ENCODE data around the gene C3orf70. TPM values are rescaled to one million over a fixed set of nuclear protein-coding genes. Genes with fewer than 3 reads are reported as not detected.

C3orf70 gene
- total and polyA plus RNA-seq, 2 of the 8 experiments (the other 6 are each of a cell fraction or from before 2014, with no cell fraction given), result 1.7 to 2.0 TPM

DNA sequence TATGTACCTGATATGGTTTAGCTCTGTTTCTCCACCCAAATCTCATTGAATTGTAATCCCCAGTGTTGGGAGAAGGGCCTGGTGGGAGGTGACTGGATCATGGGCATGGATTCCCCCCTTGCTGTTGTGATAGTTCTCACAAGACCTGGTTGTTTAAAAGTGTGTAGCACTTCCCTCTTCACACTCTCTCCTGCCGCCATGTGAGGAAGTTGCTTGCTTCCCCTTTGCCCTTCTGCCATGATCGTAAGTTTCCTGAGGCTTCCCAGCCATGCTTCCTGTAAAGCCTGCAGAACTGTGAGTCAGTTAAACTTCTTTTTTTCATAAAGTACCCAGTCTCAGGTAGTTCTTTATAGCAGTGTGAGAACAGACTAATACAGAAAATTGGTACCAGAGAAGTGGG, 93.1 kb downstream of the C3orf70 start:
- no peaks in the 10 kb centered on the region for H3K4me1 ChIP-seq (replicated peaks in 1 of 4; ENCODE audit: control insufficient read depth in 3 of 4, insufficient read depth in 4 of 4, low read length in 3 of 4)
- no peaks in the 10 kb centered on the region for H3K36me3 ChIP-seq (ENCODE audit: control insufficient read depth in 2 of 4, insufficient read depth in 4 of 4, low read length in 3 of 4)
- H3K23me2 ChIP-seq (ENCODE audit: low read depth, low read length), result no peaks in the 10 kb centered on the region
- no peaks in the 10 kb centered on the region for H4K20me1 ChIP-seq (replicated peaks in 1 of 2; ENCODE audit: control insufficient read depth in 1 of 2, insufficient read depth in 2 of 2, low read length in 2 of 2)
- H2BK20ac ChIP-seq (ENCODE audit: low read length), result no peak overlapping the region
- no peak overlapping the region for H4K5ac ChIP-seq (ENCODE audit: insufficient read length, low read depth, low read length)
- H3K9ac ChIP-seq (replicated peaks in 1 of 4; ENCODE audit: extremely low read depth in 1 of 4, low read depth in 3 of 4, low read length in 3 of 4), result no peak overlapping the region
- H2BK15ac ChIP-seq (ENCODE audit: low read length), result no peak overlapping the region
- no peaks in the 10 kb centered on the region for H3K79me1 ChIP-seq (ENCODE audit: low read depth, low read length)
- CTCF ChIA-PET (ENCODE audit: partially characterized antibody), result interaction anchor here (1.2 to 1.3 kb wide), 2 partner anchors 10 to 116 kb away, joined by 3 read pairs; no protein-coding TSS in a partner anchor
- no peak overlapping the region for H3K14ac ChIP-seq (ENCODE audit: insufficient read length)
- no peak overlapping the region for H3K4me3 ChIP-seq (ENCODE audit: extremely low read depth in 1 of 4, insufficient read depth in 2 of 4, low read depth in 3 of 4, low read length in 4 of 4)
- H4K8ac ChIP-seq (ENCODE audit: extremely low read depth, insufficient read depth, low read length), result no peak overlapping the region
- TF ChIP-seq, protein P1, sequence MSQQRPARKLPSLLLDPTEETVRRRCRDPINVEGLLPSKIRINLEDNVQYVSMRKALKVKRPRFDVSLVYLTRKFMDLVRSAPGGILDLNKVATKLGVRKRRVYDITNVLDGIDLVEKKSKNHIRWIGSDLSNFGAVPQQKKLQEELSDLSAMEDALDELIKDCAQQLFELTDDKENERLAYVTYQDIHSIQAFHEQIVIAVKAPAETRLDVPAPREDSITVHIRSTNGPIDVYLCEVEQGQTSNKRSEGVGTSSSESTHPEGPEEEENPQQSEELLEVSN (IDR thresholded peaks at IDR 0.05), result no peak
- TF ChIP-seq SRF (IDR thresholded peaks at IDR 0.05; ENCODE audit: low read depth, low read length), result no peak
- no peak overlapping the region for H3K18ac ChIP-seq (ENCODE audit: extremely low read depth, low read length)
- no peak overlapping the region for H2BK12ac ChIP-seq (ENCODE audit: low read depth, low read length)
- no peak for FAIRE-seq
- H3K56ac ChIP-seq (replicated peaks; ENCODE audit: insufficient read length, low read depth, low read length), result no peak overlapping the region
- 72% methylated on average over 2 of the region's 2 CpGs; no CpG with 5 or more reads in 1 of the 2 experiments for WGBS, 2 experiments (ENCODE audit: extremely low coverage in 1 of 2, insufficient coverage in 1 of 2, insufficient read length in 1 of 2, insufficient replicate concordance in 2 of 2, low coverage in 1 of 2, low lambda C conversion rate in 2 of 2, missing lambda C conversion rate in 1 of 2)
- no peak for DNase-seq (ENCODE audit: low read depth in 1 of 2, low spot score in 2 of 2)
- no peaks in the 10 kb centered on the region for H3K79me2 ChIP-seq (ENCODE audit: control insufficient read depth in 1 of 2, insufficient read depth in 2 of 2, low read length in 2 of 2)
- POLR2A ChIA-PET (ENCODE audit: partially characterized antibody), result interaction anchor here (0.6 kb wide), 1 partner anchor 8 kb away, joined by 3 read pairs; no protein-coding TSS in a partner anchor
- no peak overlapping the region for H4K91ac ChIP-seq (replicated peaks; ENCODE audit: insufficient read length, low read length)
- no peak overlapping the region for H2AFZ ChIP-seq (ENCODE audit: low read length)
- no peak overlapping the region for H3K23ac ChIP-seq (ENCODE audit: insufficient read length)
- H2BK120ac ChIP-seq (replicated peaks; ENCODE audit: low read depth, low read length), result no peak overlapping the region
- peaks cover 10 to 14% of the 10 kb centered on the region in 2 experiments; a peak in 3 of 4 replicates for H3K9me3 ChIP-seq (ENCODE audit: insufficient read depth in 2 of 2, low read depth in 1 of 2, low read length in 1 of 2)
- no peak overlapping the region for H3K27ac ChIP-seq (ENCODE audit: low read depth, low read length)
- H2AK5ac ChIP-seq (ENCODE audit: low read depth, low read length), result no peak overlapping the region
- no peak overlapping the region for H3K4me2 ChIP-seq (ENCODE audit: insufficient read depth in 1 of 2, low read depth in 2 of 2, low read length in 2 of 2)
- no peak overlapping the region for H3K4ac ChIP-seq (replicated peaks; ENCODE audit: insufficient read length, low read depth, low read length)
- H2BK5ac ChIP-seq (ENCODE audit: low read depth, low read length), result no peak overlapping the region
- no peaks in the 10 kb centered on the region for H3K27me3 ChIP-seq (replicated peaks in 1 of 4; ENCODE audit: control insufficient read depth in 3 of 4, extremely low read depth in 1 of 4, insufficient read depth in 3 of 4, low read length in 3 of 4)
